NCI-H774 (cell line): ENCODE measurements around the gene ZNF823.
"Not testable (repeated sequence)": the region's sequence is repeated elsewhere in the genome, so short reads cannot be mapped to it uniquely, and the experiment has no call there.

Experiments
- DNase-seq: peaks from one replicate; lab custom pipeline; 2025; lab: John Stamatoyannopoulos, UW

The ZNF823 gene

DNA sequence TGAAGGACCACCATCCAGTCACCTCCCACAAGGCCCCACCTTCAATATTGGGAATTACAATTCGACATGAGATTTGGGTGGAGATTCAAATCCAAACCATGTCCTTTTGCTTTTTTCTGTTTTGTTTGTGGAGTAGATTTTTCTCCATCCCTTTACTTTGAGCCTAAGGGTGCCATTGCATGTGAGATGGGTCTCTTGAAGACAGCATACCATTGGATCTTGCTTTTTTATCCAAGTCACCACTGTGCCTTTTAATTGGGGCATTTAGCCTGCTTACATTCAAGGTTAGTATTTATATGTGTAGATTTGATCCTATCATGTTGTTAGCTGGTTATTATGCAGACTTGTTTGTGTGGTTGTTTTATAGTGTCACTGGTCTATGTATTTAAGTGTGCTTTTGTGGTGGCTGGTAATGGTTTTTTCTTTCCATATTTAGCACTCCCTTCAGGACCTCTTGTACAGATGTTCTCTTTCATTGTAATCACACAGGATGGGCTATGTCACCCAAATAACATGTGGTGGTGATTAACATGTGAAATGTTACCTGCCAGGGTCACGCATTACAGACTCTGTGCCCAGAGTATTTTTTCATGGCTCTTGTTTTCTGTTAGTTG lies 58.0 kb downstream of the ZNF823 start:
- DNase-seq: no peak

DNA sequence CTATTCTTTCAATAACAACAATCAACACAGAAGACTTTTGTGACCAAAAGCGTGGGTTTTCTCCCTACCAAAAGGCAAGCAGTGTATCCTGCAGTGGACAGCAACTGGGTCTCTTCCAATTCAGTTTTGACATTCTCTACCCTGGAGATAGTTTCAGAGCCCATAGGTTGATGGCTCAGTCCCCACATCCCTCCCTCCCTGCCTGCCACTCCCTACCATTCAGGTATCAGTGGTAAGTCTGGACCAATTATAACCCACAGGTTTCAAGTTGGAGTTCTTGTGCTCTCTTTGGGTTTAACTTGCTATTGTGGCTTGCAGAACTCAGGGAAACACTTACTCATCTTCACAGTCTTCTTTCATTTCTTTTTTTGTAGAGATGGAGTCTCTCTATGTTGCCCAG lies 60.2 kb downstream of the ZNF823 start:
- no peak for DNase-seq

DNA sequence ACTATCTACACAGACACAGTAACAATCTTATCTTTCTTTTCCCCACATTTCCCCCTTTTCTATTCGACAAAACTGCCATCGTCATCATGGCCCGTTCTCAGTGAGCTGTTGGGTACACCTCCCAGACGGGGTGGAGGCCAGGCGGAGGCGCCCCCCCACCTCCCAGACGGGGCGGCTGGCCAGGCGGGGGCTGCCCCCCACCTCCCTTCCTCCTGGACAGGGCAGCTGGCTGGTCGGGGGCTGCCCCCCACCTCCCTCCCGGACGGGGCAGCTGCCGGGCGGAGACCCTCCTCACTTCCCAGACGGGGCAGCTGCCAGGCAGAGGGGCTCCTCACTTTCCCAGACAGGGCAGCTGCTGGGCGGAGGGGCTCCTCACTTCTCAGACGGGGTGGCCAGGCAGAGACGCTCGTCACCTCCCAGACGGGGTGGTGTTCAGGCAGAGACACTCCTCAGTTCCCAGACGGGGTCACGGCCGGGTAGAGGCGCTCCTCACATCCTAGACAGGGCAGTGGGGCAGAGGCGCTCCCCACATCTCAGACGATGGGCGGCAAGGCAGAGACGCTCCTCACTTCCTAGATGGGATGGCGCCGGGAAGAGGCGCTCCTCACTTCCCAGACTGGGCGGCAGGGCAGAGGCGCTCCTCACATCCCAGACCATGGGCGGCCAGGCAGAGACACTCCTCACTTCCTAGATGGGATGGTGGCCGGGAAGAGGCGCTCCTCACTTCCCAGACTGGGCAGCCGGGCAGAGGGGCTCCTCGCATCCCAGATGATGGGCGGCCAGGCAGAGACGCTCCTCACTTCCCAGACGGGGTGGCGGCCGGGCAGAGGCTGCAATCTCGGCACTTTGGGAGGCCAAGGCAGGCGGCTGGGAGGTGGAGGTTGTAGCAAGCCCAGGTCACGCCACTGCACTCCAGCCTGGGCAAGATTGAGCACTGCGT lies 61.8 kb downstream of the ZNF823 start:
- DNase-seq: not testable (repeated sequence)

DNA sequence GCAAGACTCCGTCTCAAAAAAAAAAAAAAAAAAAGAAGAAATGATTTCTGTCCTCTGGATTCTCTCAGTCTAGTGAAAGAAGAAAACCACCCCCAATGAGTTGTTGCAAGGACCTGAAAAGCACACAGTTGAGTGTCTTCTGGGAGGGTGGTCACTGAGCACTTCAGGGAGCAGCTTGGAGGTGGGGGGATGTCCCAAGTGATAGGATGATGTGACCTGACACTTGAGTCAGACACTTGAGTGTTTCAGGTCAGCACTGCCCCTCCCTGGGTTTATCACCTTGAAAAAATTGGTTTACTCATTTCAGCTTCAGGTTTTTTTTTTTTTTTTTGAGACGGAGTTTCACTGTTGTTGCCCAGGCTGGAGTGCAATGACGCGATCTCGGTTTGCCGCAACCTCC lies 63.2 kb downstream of the ZNF823 start:
- DNase-seq: no peak

- no peak for DNase-seq
Observed at GRCh38 chr19:11674067-11674492, 64.7 kb downstream of the ZNF823 start.

GRCh38 chr19:11673608-11674041 lies 65.1 kb downstream of the ZNF823 start:
- DNase-seq: no peak
